T-helper 1 cell treated with Interleukin-12 subunit alpha and Interleukin-12 subunit beta and Interleukin-4 antibody, amounts not matched to agents 30 μg/mL and 1 μg/mL, for 36 hours (primary cell): ENCODE data around the gene MLEC.
"Not testable (repeated sequence)": the region's sequence is repeated elsewhere in the genome, so short reads cannot be mapped to it uniquely, and the experiment has no call there.

Experiments
- H3K27ac Mint-ChIP-seq: one replicate; pipeline ENCODE4 v1.8.0; 2021; ENCODE audit warnings: mild to moderate bottlenecking, mixed read lengths
- H3K27me3 Mint-ChIP-seq: one replicate; pipeline ENCODE4 v1.8.0; 2021; ENCODE audit warnings: low read depth, mixed read lengths
- H3K36me3 Mint-ChIP-seq: one replicate; pipeline ENCODE4 v1.8.0; 2021; ENCODE audit warnings: low read depth, mixed read lengths
- H3K4me1 Mint-ChIP-seq: one replicate; pipeline ENCODE4 v1.8.0; 2021; ENCODE audit warnings: low read depth, mixed read lengths
- H3K4me3 Mint-ChIP-seq: one replicate; pipeline ENCODE4 v1.8.0; 2021; ENCODE audit warnings: mild to moderate bottlenecking, moderate library complexity, mixed read lengths
- H3K9me3 Mint-ChIP-seq: one replicate; pipeline ENCODE4 v1.8.0; 2021; ENCODE audit warnings: mixed read lengths

The MLEC gene

GRCh38 chr12:120653611-120654010, 33.3 kb upstream of the MLEC start:
- peaks cover 7% of the 10 kb centered on the region for H3K4me1 Mint-ChIP-seq
- no peak overlapping the region for H3K27ac Mint-ChIP-seq
- peaks cover 33% of the 10 kb centered on the region for H3K27me3 Mint-ChIP-seq
- H3K4me3 Mint-ChIP-seq, result no peak overlapping the region
- H3K36me3 Mint-ChIP-seq, result no peaks in the 10 kb centered on the region
- H3K9me3 Mint-ChIP-seq, result no peaks in the 10 kb centered on the region

GRCh38 chr12:120654656-120655055, 32.3 kb upstream of the MLEC start:
- Mint-ChIP-seq H3K27me3 (peaks cover 24% of the 10 kb centered on the region), H3K36me3 (no peaks in the 10 kb centered on the region), H3K4me1 (no peaks in the 10 kb centered on the region), H3K27ac (no peak overlapping the region), H3K9me3 (no peaks in the 10 kb centered on the region), H3K4me3 (no peak overlapping the region)

- H3K36me3 Mint-ChIP-seq, result no peaks in the 10 kb centered on the region
- no peaks in the 10 kb centered on the region for H3K9me3 Mint-ChIP-seq
- H3K4me1 Mint-ChIP-seq, result no peaks in the 10 kb centered on the region
- no peak overlapping the region for H3K4me3 Mint-ChIP-seq
- H3K27ac Mint-ChIP-seq, result no peak overlapping the region
- H3K27me3 Mint-ChIP-seq, result peaks cover 11% of the 10 kb centered on the region
These were observed 30.9 kb upstream of the MLEC start for GRCh38 chr12:120656008-120656407.

- H3K27ac Mint-ChIP-seq, result no peak overlapping the region
- H3K36me3 Mint-ChIP-seq, result no peaks in the 10 kb centered on the region
- H3K9me3 Mint-ChIP-seq, result no peaks in the 10 kb centered on the region
- no peaks in the 10 kb centered on the region for H3K4me1 Mint-ChIP-seq
- no peaks in the 10 kb centered on the region for H3K27me3 Mint-ChIP-seq
- H3K4me3 Mint-ChIP-seq, result no peak overlapping the region
These were observed 28.4 kb upstream of the MLEC start for GRCh38 chr12:120658286-120659150.

DNA sequence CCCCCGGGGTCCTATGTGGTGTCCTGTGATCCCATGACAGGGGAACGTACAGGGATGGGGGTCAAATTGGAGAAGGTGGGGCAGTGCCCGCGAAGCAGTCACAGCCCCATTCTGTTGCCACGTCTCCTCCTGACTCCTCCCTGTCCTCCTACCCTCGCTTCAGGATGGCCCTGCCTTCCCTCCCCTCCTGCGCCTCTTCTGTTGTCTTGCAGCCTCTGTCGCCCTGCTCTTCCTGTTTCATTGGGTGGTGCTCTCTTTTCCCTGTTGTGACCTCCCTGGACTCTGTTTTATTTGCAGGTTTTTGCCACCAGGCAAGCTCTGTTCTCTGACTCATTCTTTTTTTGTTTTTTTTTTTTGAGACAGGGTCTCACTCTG, 27.8 kb upstream of the MLEC start:
- H3K27ac Mint-ChIP-seq, result no peak overlapping the region
- no peaks in the 10 kb centered on the region for H3K36me3 Mint-ChIP-seq
- H3K4me1 Mint-ChIP-seq, result no peaks in the 10 kb centered on the region
- H3K9me3 Mint-ChIP-seq, result no peaks in the 10 kb centered on the region
- no peaks in the 10 kb centered on the region for H3K27me3 Mint-ChIP-seq
- H3K4me3 Mint-ChIP-seq, result no peak overlapping the region

- no peaks in the 10 kb centered on the region for H3K36me3 Mint-ChIP-seq
- no peaks in the 10 kb centered on the region for H3K9me3 Mint-ChIP-seq
- H3K27me3 Mint-ChIP-seq, result no peaks in the 10 kb centered on the region
- H3K4me1 Mint-ChIP-seq, result no peaks in the 10 kb centered on the region
- no peak overlapping the region for H3K27ac Mint-ChIP-seq
- H3K4me3 Mint-ChIP-seq, result no peak overlapping the region
These were observed 25.5 kb upstream of the MLEC start for GRCh38 chr12:120661432-120661831.

DNA sequence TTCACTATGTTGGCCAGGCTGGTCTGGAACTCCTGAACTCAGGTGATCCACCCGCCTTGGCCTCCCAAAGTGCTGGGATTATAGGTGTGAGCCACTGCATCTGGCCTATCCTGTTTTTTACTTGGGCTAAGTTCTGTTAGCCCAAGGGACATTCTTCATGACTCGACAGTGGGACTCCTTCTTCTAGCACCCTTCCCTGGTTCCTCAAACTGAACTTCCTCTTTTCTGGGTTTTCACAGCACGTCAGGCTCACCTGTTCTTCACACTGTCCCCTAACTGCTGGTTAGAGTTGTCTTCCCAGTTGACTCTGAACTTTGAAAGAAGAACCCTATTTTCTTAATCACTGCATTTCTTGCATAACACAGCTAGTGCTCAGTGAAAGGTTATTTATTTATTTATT, 24.1 kb upstream of the MLEC start:
- no peaks in the 10 kb centered on the region for H3K9me3 Mint-ChIP-seq

GRCh38 chr12:120663741-120664140, 23.2 kb upstream of the MLEC start:
- Mint-ChIP-seq H3K27me3 (no peaks in the 10 kb centered on the region), H3K9me3 (no peaks in the 10 kb centered on the region), H3K36me3 (no peaks in the 10 kb centered on the region), H3K27ac (no peak overlapping the region), H3K4me1 (no peaks in the 10 kb centered on the region), H3K4me3 (no peak overlapping the region)

More for the DNA sequence above, 24.1 kb upstream of the MLEC start:
- H3K4me1 Mint-ChIP-seq, result no peaks in the 10 kb centered on the region
- no peak overlapping the region for H3K4me3 Mint-ChIP-seq
- no peaks in the 10 kb centered on the region for H3K36me3 Mint-ChIP-seq
- no peak overlapping the region for H3K27ac Mint-ChIP-seq
- no peaks in the 10 kb centered on the region for H3K27me3 Mint-ChIP-seq

DNA sequence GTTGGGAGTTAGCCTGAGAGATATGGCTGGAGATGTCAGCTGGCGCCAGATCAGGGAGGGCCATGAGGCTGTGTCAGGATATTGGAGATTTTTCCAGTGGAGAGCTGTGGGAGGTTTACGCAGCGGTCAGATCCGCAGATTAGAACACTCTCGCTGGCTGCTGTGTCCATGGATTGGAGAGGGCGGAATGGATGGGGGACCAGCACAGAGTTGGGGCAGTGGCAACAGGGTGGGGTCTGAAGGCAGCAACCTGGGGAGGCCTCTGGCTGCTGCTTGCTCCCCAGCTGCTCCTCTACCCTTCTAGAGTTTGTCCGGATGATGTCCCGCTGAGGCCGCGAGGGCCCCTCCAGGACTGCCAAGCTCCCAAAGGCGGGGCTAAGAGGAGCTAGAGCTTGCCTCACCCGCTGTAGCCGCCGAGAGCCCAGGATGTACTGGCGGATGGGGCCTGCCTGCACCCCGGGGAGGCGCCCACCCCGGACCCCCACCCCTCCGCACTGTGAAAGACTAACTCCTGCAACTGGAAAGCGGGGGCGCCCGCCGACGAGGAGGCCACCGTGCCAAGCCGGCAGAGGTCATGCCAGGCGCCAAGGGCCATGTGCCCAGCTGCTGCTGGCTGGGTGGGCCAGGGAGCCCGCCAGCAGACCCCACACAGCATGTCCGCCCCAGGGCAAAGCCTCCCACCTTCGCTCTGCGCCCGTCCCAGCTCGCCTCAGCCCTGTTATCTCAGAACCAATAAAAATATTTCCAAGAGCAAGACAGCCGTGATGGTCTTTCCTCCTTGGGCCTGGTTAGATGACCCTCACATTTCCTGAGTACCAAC, 20.2 kb upstream of the MLEC start:
- no peaks in the 10 kb centered on the region for H3K9me3 Mint-ChIP-seq

GRCh38 chr12:120668091-120668867, 18.7 kb upstream of the MLEC start:
- no peaks in the 10 kb centered on the region for H3K27me3 Mint-ChIP-seq
- no peak overlapping the region for H3K4me3 Mint-ChIP-seq
- no peaks in the 10 kb centered on the region for H3K9me3 Mint-ChIP-seq
- H3K36me3 Mint-ChIP-seq, result no peaks in the 10 kb centered on the region
- no peaks in the 10 kb centered on the region for H3K4me1 Mint-ChIP-seq
- no peak overlapping the region for H3K27ac Mint-ChIP-seq

More for the DNA sequence above, 20.2 kb upstream of the MLEC start:
- no peak overlapping the region for H3K4me3 Mint-ChIP-seq
- no peaks in the 10 kb centered on the region for H3K36me3 Mint-ChIP-seq
- no peak overlapping the region for H3K27ac Mint-ChIP-seq
- no peaks in the 10 kb centered on the region for H3K27me3 Mint-ChIP-seq
- H3K4me1 Mint-ChIP-seq, result no peaks in the 10 kb centered on the region

- Mint-ChIP-seq H3K36me3 (no peaks in the 10 kb centered on the region), H3K27me3 (no peaks in the 10 kb centered on the region), H3K27ac (no peak overlapping the region), H3K4me3 (no peak overlapping the region), H3K4me1 (no peaks in the 10 kb centered on the region), H3K9me3 (no peaks in the 10 kb centered on the region)
These were observed 17.8 kb upstream of the MLEC start for GRCh38 chr12:120668868-120669840.

DNA sequence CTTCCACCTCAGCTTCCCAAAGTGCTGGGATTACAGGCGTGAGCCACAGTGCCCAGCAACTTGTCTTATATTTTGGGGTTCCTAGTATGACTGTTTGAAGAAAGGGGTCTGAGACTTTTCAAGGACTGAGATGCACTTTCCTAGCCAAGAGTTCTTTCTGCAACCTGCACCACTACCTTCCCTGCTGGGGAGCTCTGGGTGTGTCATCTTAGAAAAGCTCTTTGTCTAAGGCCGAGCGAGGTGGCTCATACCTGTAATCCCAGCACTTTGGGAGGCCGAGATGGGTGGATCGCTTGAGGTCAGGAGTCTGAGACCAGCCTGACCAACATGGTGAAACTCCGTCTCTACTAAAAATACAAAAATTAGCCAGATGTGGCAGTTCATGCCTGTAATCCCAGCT, 16.7 kb upstream of the MLEC start:
- not testable (repeated sequence) for H3K27ac Mint-ChIP-seq, H3K36me3 Mint-ChIP-seq, H3K9me3 Mint-ChIP-seq, H3K4me1 Mint-ChIP-seq, H3K4me3 Mint-ChIP-seq, H3K27me3 Mint-ChIP-seq

DNA sequence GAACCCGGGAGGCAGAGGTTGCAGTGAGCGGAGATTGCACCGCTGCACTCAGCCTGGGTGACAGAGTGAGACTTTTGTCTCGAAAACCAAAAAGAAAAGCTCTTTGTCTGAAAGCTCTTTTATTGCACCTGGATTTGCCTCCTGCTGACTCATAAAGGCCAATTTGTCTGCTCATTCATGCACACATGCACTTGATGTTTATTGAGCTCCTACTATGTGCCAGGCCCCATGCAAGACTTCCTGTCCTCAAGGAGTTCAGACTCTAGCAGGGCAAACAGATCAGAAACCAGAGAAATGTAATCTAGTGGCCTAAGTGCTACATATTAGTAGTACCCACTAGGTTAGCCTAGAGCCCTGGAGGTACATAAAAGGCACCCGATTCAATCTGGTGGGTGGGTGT, 16.3 kb upstream of the MLEC start:
- no peaks in the 10 kb centered on the region for H3K9me3 Mint-ChIP-seq
- no peak overlapping the region for H3K27ac Mint-ChIP-seq
- H3K4me1 Mint-ChIP-seq, result no peaks in the 10 kb centered on the region
- H3K36me3 Mint-ChIP-seq, result no peaks in the 10 kb centered on the region
- no peak overlapping the region for H3K4me3 Mint-ChIP-seq
- H3K27me3 Mint-ChIP-seq, result no peaks in the 10 kb centered on the region
